Kidney glomerular epithelial cell (primary cell): ENCODE results near the gene BOC.
"Not testable (repeated sequence)": the region's sequence is repeated elsewhere in the genome, so short reads cannot be mapped to it uniquely, and the experiment has no call there.

Experiments used
- DNase-seq: peaks from one replicate; lab custom pipeline; 2025; lab: John Stamatoyannopoulos, UW

BOC gene

GRCh38 chr3:113211330-113212149 is at the start of gene BOC:
Gene BOC, plus strand, starts transcription at chr3:113211557. Its CDS starts 38,246 bp downstream, at chr3:113249803.
- DNase-seq = peak; percentile 51

GRCh38 chr3:113161661-113162060 is 49.7 kb upstream of the BOC start:
- no peak for DNase-seq

GRCh38 chr3:113163152-113163551 is 48.2 kb upstream of the BOC start:
- no peak for DNase-seq

- no peak for DNase-seq
Observed at GRCh38 chr3:113165841-113166240, 45.5 kb upstream of the BOC start.

- no peak for DNase-seq
Observed at GRCh38 chr3:113166357-113166718, 45.0 kb upstream of the BOC start.

- DNase-seq = no peak
Observed at GRCh38 chr3:113166719-113167492, 44.5 kb upstream of the BOC start.

- no peak for DNase-seq
Observed at GRCh38 chr3:113167825-113168801, 43.2 kb upstream of the BOC start.

GRCh38 chr3:113169891-113170452 is 41.4 kb upstream of the BOC start:
- no peak for DNase-seq

- no peak for DNase-seq
Observed at GRCh38 chr3:113170771-113171170, 40.6 kb upstream of the BOC start.

GRCh38 chr3:113171675-113172300 is 39.6 kb upstream of the BOC start:
- not testable (repeated sequence) for DNase-seq

GRCh38 chr3:113173102-113173501 is 38.3 kb upstream of the BOC start:
- no peak for DNase-seq

- DNase-seq = no peak
Observed at GRCh38 chr3:113174304-113174703, 37.1 kb upstream of the BOC start.

GRCh38 chr3:113174801-113175485 is 36.4 kb upstream of the BOC start:
- DNase-seq = no peak

GRCh38 chr3:113177526-113177925 is 33.8 kb upstream of the BOC start:
- DNase-seq = no peak

GRCh38 chr3:113179235-113179824 is 32.0 kb upstream of the BOC start:
- DNase-seq = no peak

- DNase-seq = no peak
Observed at GRCh38 chr3:113183748-113184661, 27.4 kb upstream of the BOC start.

- no peak for DNase-seq
Observed at GRCh38 chr3:113185194-113185835, 26.0 kb upstream of the BOC start.

- no peak for DNase-seq
Observed at GRCh38 chr3:113186566-113186965, 24.8 kb upstream of the BOC start.

- DNase-seq = no peak
Observed at GRCh38 chr3:113193288-113193687, 18.1 kb upstream of the BOC start.
